Brain microvascular endothelial cell (primary cell): ENCODE results near the gene ZNF578.
"Not testable (repeated sequence)": the region's sequence is repeated elsewhere in the genome, so short reads cannot be mapped to it uniquely, and the experiment has no call there.

Experiments
- DNase-seq: peaks from one replicate; pipeline ENCODE4 v3.0.0-alpha.2; 2020
- H3K27ac ChIP-seq: fragments of 250-450 bp; sonication (Bioruptor Pico); 2 replicates; pipeline ENCODE4 v1.5.1; 2020; ENCODE audit warnings: mild to moderate bottlenecking, moderate library complexity
- H3K27me3 ChIP-seq: fragments of 250-450 bp; sonication (Bioruptor Pico); replicated peaks from 2 replicates; pipeline ENCODE4 v1.5.1; 2020; ENCODE audit warnings: mild to moderate bottlenecking
- H3K36me3 ChIP-seq: fragments of 250-450 bp; sonication (Bioruptor Pico); replicated peaks from 2 replicates; pipeline ENCODE4 v1.5.1; 2020; ENCODE audit warnings: mild to moderate bottlenecking
- H3K4me3 ChIP-seq: 2 replicates; pipeline ENCODE4 v1.5.1; 2011; ENCODE audit warnings: low read depth, mild to moderate bottlenecking, control low read depth, low read length, moderate library complexity
- in situ Hi-C: cut with HindIII; loops from 2 replicates; pipeline ENCODE4 v1.10.0; 2017; ENCODE audit warnings: low sequenced_read_pairs, low pct_ligation_motif_present
- TF ChIP-seq, protein P1 (sequence below): IDR thresholded peaks from 2 replicates; pipeline ENCODE4 v1.5.1; 2011; ENCODE audit warnings: low read depth, mild to moderate bottlenecking, moderate library complexity, low read length, control low read depth, inconsistent platforms; ENCODE audit errors: missing control alignments

ZNF578 gene

DNA sequence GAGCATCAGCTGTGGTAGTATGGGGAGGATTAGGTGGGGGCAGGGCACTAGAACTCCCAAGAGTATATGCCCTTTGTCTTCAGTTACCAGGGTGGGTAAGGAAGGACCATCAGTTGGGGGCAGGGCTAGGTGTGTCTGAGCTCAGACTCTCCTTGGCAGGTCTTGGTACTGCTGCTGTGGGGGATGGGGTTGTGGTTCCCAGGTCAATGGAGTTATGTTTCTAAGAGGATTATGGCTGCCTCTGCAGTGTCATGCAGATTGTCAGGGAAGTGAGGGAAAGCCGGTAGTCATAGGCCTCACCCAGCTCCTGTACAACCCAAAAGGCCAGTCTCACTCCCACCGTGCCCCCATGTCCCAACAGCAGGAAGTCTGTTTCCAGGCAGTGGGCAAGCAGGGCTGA is 8.8 kb upstream of the ZNF578 start:
- H3K27me3 ChIP-seq, result no peaks in the 10 kb centered on the region
- no peaks in the 10 kb centered on the region for H3K36me3 ChIP-seq
- TF ChIP-seq, protein P1, sequence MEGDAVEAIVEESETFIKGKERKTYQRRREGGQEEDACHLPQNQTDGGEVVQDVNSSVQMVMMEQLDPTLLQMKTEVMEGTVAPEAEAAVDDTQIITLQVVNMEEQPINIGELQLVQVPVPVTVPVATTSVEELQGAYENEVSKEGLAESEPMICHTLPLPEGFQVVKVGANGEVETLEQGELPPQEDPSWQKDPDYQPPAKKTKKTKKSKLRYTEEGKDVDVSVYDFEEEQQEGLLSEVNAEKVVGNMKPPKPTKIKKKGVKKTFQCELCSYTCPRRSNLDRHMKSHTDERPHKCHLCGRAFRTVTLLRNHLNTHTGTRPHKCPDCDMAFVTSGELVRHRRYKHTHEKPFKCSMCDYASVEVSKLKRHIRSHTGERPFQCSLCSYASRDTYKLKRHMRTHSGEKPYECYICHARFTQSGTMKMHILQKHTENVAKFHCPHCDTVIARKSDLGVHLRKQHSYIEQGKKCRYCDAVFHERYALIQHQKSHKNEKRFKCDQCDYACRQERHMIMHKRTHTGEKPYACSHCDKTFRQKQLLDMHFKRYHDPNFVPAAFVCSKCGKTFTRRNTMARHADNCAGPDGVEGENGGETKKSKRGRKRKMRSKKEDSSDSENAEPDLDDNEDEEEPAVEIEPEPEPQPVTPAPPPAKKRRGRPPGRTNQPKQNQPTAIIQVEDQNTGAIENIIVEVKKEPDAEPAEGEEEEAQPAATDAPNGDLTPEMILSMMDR, result no peak
- no peak overlapping the region for H3K27ac ChIP-seq
- in situ Hi-C loops, result no loop called here
- no peak overlapping the region for H3K4me3 ChIP-seq
- DNase-seq, result no peak

DNA sequence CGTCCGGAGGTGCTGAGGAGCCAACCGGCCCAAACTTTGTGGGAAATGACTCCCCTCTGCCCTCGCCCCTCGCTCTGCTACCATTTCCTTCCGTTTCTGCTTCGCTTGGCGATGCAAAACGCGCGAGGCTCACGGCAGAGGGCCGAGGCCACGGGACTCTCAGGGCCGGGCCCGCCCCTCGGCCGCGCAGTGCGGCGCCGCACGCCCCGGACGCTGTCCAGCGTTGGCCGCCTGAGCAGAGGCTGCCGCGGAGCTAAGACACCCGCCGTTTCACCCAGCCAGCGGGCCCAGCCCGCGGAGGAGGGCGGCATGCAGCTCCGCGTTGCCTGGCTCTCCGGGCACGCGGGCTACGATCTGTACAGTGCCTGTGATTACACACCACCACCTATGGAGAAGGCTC is 2.1 kb upstream of the ZNF578 start:
- Histone ChIP-seq H3K4me3 (no peak overlapping the region), H3K27me3 (no peaks in the 10 kb centered on the region), H3K27ac (no peak overlapping the region), H3K36me3 (no peaks in the 10 kb centered on the region)
- TF ChIP-seq, protein P1, result no peak
- in situ Hi-C loops, result no loop called here
- no peak for DNase-seq

DNA sequence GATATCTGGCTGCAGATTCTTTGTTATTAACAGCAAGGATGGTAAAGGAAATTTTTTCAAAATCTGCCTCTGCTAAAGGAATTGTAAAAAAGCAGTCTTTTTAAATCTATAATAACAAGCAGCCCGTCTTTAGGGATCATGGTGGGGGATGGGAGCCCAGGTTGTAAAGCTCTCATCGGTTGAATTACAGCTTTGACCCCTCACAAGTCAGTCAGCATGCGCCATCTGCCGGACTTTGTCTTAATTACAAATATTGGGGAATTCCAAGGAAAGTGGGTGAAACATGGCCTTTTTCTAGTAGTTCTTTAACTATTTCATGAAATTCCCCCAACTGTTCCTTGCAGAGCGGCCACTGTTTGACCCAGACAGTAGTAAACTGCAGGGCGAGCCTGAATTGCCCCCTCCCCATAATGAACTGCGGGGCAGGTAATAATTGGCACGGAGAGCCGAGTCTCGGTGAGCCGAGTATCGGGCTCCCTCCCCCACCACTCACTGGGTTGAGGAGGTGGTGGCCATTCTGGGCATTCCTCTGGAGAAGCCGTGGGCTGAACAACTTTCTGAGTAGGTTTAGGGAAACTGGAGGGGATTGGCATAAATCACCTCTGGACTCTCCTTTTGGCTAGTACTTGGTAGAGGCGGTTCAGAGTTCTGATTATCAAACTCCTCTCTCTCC is 11.6 kb downstream of the ZNF578 start:
- Histone ChIP-seq H3K27ac (no peak overlapping the region), H3K27me3 (no peaks in the 10 kb centered on the region), H3K4me3 (no peak overlapping the region), H3K36me3 (no peaks in the 10 kb centered on the region)
- in situ Hi-C loops, result no loop called here
- DNase-seq, result no peak
- TF ChIP-seq, protein P1, result no peak

DNA sequence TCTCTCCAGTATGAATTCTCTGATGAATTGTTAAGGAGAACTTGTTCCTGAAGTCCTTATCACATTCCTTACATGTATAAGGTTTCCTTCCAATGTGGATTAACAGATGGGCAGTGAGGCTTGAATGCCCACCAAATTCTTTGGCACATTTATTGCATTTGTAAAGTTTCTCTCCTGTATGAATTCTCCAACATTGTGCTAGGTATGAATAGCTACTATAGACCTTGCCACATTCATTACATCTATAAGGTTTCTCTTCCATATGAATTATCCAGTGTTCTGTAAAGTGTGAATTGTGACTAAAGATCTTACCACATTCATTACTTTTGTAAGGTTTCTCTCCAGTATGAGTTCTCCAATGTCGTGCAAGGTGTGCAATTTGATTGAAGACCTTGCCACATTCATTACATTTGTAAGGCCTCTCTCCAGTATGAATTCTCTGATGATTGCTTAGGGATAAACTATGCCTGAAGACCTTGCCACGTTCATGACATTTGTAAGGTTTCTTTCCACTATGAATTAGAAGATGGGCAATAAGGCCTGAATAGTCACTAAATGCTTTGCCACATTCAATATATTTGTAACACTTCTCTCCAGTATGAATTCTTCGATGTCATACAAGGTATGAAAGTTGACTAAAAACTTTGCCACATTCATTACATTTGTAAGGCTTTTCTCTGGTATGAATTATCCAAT is 20.4 kb downstream of the ZNF578 start:
- no peak overlapping the region for H3K4me3 ChIP-seq
- H3K36me3 ChIP-seq, result no peaks in the 10 kb centered on the region
- H3K27me3 ChIP-seq, result no peaks in the 10 kb centered on the region
- in situ Hi-C loops, result no loop called here
- no peak for DNase-seq
- TF ChIP-seq, protein P1, result no peak
- no peak overlapping the region for H3K27ac ChIP-seq

DNA sequence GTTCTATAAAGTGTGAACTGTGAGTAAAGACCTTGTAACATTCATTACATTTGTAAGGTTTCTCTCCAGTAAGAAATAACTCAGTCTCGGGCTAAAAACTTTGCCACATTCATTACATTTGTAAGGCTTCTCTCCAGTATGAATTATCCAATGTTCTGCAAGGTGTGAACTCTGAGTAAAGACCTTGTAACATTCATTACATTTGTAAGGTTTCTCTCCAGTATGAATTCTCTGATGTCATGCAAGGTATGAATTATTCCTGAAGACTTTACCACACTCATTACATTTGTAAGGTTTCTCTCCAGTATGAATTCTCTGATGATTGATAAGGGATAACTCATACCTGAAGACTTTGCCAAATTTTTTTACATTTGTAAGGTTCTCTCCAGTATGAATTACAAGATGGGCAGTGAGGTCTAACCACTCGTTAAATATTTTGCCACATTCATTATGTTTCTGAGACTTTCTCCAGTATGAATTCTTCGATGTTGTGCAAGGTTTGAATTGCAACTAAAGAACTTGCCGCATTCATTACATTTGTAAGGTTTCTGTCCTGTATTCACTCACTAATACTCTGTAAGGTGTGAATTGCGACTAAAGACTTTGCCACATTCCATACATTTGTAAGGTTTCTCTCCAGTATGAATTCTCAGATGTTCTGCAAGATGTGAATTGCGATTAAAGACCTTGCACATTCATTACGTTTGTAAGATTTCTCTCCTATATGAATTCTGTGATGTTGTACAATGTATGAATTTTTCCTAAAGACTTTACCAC is 21.2 kb downstream of the ZNF578 start:
- H3K4me3 ChIP-seq, result no peak overlapping the region
- no peaks in the 10 kb centered on the region for H3K27me3 ChIP-seq
- H3K36me3 ChIP-seq, result no peaks in the 10 kb centered on the region
- DNase-seq, result no peak
- H3K27ac ChIP-seq, result no peak overlapping the region
- in situ Hi-C loops, result no loop called here
- TF ChIP-seq, protein P1, result no peak

DNA sequence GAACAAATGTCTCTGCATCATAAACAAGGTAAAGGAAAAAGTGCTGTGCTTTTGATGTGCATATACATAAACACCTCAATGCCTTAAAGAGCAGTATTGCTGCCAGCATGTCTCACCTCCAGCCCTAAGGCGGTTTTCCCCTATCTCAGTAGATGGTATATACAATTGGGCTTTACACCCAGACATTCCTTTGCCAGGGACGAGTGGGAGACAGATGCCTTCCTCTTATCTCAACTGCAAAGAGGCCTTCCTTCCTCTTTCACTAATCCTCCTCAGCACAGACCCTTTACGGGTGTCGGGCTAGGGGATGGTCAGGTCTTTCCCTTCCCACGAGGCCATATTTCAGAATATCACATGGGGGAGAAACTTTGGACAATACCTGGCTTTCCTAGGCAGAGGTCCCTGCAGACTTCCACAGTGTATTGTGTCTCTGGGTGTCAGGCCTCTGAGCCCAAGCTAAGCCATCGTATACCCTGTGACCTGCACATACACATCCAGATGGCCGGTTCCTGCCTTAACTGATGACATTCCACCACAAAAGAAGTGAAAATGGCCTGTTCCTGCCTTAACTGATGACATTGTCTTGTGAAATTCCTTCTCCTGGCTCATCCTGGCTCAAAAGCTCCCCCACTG is 30.9 kb downstream of the ZNF578 start:
- H3K36me3 ChIP-seq, DNase-seq, in situ Hi-C loops: not testable (repeated sequence)

DNA sequence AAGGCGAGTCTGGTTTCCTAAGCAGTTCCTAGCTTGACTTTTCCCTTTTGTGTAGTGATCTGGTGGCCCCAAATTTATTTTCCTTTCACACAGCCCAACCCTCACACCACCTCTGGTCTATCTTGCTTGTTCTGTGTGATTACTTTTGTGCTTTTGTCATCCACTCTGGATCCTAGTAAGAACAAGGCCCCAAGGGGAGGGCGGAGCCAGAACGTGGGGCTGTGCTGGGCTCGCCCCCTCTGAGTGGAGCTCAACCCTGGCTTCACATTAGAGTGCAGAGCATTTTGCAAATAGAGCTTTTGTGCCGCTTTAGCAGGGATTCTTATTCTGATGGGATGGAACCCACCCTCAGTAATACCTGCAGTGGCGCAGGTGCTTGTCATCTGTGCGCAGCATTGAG is 31.7 kb downstream of the ZNF578 start:
- H3K27ac ChIP-seq, DNase-seq, H3K27me3 ChIP-seq, H3K4me3 ChIP-seq, in situ Hi-C loops, H3K36me3 ChIP-seq: not testable (repeated sequence)

More for the DNA sequence above, 30.9 kb downstream of the ZNF578 start:
- H3K27me3 ChIP-seq, H3K4me3 ChIP-seq, H3K27ac ChIP-seq: not testable (repeated sequence)

DNA sequence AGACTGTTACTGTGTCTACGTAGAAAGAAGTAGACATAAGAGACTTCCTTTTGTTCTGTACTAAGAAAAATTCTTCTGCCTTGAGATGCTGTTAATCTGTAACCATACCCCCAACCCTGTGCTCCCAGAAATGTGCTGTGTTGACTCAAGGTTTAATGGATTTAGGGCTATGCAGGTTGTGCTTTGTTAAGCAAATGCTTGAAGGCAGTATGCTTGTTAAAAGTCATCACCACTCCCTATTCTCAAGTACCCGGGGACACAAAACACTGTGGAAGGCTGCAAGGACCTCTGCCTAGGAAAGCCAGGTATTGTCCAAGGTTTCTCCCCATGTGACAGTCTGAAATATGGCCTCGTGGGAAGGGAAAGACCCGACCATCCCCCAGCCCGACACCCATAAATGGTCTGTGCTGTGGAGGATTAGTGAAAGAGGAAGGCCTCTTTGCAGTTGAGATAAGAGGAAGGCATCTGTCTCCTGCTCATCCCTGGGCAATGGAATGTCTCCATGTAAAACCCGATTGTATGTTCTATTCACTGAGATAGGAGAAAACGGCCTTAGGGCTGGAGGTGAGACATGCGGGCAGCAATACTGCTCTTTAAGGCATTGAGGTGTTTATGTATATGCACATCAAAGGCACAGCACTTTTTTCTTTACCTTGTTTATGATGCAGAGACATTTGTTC is 32.3 kb downstream of the ZNF578 start:
- H3K4me3 ChIP-seq, H3K36me3 ChIP-seq, in situ Hi-C loops, DNase-seq, H3K27ac ChIP-seq, H3K27me3 ChIP-seq: not testable (repeated sequence)
